C4-2B (cell line): ENCODE measurements around the gene GFRA1.
A peak's percentile ranks its signal among the peaks of the same experiment; 100 is the strongest.

Experiments used
- H3K27ac ChIP-seq: fragments of 450-650 bp; 2 replicates; pipeline ENCODE4 v1.5.1; 2017
- ZFX ChIP-seq: fragments of 450-650 bp; IDR thresholded peaks from 2 replicates; pipeline ENCODE4 v1.6.1; 2017
- TF ChIP-seq, protein P1 (sequence below): fragments of 450-650 bp; conservative IDR thresholded peaks from 2 replicates; pipeline ENCODE4 v1.5.1; 2017; ENCODE audit warnings: mild to moderate bottlenecking

Gene GFRA1

DNA sequence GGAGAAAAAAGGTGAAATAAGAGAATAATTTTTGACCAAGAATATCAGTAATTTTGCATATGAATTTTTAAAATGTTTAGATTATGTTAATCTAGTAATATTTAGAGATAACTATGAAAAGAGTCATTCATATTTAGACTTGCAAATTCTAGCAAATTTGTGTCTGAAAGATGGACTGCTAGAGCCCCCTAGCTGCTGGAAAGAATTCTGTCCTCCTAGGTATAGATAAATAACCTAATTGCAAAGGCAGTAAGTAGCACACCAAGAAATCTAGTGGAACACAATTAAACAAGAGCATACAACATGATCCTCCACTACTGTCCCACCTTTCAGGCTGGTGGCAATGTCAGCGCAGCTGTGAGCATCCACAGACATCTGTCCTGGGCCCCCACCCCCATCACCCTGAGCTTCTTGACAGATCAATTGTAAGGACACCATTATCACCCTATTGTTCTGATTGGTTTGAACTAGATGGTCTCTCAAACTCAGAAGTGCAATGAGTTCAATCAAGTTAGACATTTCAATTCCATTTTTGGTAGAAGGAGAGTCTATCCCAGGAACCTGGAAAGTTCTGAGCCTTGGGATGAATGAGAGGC is 15.0 kb upstream of the GFRA1 start:
- TF ChIP-seq, protein P1, sequence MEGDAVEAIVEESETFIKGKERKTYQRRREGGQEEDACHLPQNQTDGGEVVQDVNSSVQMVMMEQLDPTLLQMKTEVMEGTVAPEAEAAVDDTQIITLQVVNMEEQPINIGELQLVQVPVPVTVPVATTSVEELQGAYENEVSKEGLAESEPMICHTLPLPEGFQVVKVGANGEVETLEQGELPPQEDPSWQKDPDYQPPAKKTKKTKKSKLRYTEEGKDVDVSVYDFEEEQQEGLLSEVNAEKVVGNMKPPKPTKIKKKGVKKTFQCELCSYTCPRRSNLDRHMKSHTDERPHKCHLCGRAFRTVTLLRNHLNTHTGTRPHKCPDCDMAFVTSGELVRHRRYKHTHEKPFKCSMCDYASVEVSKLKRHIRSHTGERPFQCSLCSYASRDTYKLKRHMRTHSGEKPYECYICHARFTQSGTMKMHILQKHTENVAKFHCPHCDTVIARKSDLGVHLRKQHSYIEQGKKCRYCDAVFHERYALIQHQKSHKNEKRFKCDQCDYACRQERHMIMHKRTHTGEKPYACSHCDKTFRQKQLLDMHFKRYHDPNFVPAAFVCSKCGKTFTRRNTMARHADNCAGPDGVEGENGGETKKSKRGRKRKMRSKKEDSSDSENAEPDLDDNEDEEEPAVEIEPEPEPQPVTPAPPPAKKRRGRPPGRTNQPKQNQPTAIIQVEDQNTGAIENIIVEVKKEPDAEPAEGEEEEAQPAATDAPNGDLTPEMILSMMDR = peak; percentile 83
- no peak for TF ChIP-seq ZFX
- no peak overlapping the region for H3K27ac ChIP-seq

DNA sequence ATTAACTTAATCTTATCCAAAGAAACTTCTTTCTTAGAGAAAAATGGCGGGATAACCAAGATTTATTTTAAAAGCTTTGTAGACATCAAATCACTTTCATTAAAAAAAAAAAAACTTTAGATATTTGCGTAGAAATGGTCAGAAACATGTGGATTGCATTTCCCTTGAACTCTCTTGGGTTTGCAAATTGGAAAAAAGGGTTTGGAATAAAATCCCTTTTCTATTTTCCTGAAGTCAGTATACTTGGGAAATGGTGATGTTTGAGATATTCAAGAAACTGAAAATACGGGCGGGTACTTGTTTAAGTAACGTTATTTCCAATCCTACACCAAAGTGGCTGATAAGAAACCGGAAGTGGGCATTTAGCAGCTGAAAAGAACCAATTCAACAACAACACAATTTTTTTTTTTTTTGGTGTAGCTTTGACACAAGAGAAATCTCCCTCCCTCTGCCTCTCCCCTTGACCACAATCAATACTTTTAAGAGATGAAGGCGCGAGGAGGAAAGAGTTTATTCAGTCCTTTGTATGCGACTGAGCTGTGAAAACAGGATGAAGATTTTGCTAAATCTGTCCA is 13.7 kb upstream of the GFRA1 start:
- H3K27ac ChIP-seq = no peak overlapping the region
- TF ChIP-seq ZFX = no peak
- TF ChIP-seq, protein P1 = no peak

DNA sequence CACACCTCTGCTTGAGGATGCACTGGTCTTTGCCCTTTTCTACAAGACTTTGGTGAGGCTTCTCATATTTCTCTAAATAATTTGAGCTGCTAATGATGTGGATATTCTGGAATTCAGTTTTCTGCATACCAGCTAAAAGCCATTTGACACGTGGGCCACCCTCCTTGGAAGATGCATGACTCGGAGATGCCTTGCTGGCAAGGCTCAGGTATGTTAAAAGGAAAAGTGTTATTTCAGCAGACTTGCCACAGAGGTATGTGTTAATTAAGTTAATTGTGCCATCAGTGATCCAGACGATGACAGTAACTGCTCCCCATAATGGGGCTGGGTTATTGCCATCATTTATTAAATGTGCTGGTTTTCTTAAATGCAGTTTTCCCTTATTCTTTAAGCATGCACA is 8.8 kb upstream of the GFRA1 start:
- no peak overlapping the region for H3K27ac ChIP-seq

DNA sequence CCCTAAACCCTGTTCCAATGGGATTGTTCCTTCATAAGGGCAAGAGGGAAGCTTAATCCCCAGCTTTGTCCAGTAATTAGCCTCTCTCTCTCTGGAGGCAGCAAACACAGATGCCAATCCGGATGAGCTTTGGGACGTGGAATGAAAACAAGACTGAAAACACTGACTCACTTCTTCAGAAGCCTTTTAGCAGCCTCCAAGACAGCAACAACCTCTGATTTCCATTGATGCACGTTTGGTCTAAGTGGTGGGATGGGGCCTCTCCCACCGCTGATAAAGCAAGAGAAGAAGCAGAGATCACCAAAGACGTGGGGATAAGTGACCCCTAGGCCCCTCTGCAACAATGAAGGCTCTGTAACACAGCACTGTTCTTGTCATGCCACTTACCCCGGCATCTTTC is 5.8 kb upstream of the GFRA1 start:
- no peak for TF ChIP-seq ZFX
- TF ChIP-seq, protein P1 = no peak
- H3K27ac ChIP-seq = no peak overlapping the region

More for the DNA sequence above, 8.8 kb upstream of the GFRA1 start:
- no peak for TF ChIP-seq ZFX
- TF ChIP-seq, protein P1 = no peak

DNA sequence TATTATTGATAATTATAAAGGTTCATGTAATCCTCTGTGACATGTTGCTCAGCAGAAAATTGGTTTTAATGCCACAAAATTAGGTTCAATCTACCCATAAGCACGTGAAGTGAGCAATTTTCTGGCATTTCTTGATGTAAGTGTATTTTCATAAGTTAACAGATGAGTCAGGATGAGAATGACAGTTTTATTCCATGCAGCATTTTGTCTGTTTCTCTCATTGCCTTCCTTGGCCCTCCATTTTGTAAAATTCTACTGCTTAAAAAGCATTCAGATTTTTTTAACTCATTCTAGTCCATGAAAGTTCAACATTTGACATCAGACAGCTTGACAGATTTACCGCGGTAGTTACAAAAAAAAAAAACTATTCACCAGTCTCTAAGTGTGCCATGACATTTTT is 4.0 kb upstream of the GFRA1 start:
- TF ChIP-seq ZFX = no peak
- TF ChIP-seq, protein P1 = no peak
- H3K27ac ChIP-seq = no peak overlapping the region

DNA sequence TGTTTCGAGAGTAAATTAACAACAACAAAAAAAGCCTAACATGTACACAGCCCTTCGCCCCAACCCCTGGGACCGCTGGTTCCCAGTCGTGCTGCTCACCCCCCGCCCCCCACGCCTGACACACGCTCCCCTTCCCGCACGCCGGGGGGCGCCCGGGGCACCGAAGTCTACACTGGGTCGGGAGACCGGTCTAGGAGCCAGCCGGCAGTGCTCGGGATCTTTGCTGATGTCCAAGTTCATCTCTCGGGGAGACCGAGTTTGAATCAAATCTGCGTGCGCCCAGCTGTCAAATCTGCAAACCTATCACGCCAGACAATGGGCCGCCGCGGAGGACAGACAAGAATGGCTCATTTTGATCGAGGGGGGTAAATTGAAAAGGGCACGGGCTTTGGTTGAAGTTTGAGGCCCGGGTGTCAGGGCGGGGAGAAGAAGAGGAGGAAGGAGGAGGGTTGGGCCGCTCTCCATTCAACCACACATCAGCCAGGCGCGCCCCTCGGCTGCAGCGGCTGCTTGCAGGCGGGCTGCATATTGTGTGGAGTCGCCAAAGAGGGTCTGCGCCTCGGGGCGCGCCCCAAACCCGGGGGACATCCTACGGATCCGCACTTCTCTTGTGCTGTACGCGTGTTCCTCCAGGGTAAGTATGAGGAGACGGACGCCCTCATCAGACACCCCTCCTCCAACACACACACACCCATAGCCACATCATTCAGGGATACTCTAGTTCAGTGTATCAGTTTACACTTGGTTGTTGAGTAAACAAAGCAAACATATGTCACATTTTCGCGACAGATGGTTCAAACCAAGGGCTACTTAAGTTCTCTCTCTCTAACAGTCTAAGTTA is 1.3 kb upstream of the GFRA1 start:
- no peak for TF ChIP-seq ZFX
- TF ChIP-seq, protein P1 = no peak
- no peak overlapping the region for H3K27ac ChIP-seq
